OCI-LY1 (cell line): ENCODE results near the gene CDKAL1.

ENCODE experiments used
- H2AFZ ChIP-seq: fragments of 200-600 bp; sonication (generic), shearing (Covaris generic); 2 replicates; pipeline ENCODE4 v1.6.0; 2014; ENCODE audit warnings: antibody characterized with exemption, mild to moderate bottlenecking, low read length
- H3F3A ChIP-seq: fragments of 200-600 bp; sonication (generic), shearing (Covaris generic); 2 replicates; pipeline ENCODE4 v1.6.0; 2014; ENCODE audit warnings: mild to moderate bottlenecking, antibody characterized with exemption, low read length, moderate library complexity; ENCODE audit not compliant: insufficient read depth
- H3K27ac ChIP-seq: fragments of 200-600 bp; sonication (generic); 2 replicates; pipeline ENCODE4 v1.5.1; 2014; ENCODE audit warnings: low read length, mixed run types, mild to moderate bottlenecking, low read depth; ENCODE audit not compliant: poor library complexity, severe bottlenecking
- H3K27me3 ChIP-seq: fragments of 200-600 bp; sonication (generic); 2 replicates; pipeline ENCODE4 v1.6.0; 2014; ENCODE audit warnings: antibody characterized with exemption, mild to moderate bottlenecking, low read length, moderate library complexity; ENCODE audit not compliant: insufficient read depth
- H3K36me3 ChIP-seq: fragments of 200-600 bp; sonication (generic); 2 replicates; pipeline ENCODE4 v1.6.1; 2014; ENCODE audit warnings: mild to moderate bottlenecking, antibody characterized with exemption, low read length, moderate library complexity, mixed read lengths; ENCODE audit not compliant: insufficient read depth
- H3K4me1 ChIP-seq: fragments of 200-600 bp; sonication (generic); 2 replicates; pipeline ENCODE4 v1.5.1; 2014; ENCODE audit warnings: mild to moderate bottlenecking, low read length, moderate library complexity; ENCODE audit not compliant: insufficient read depth, severe bottlenecking
- H3K4me2 ChIP-seq: fragments of 200-600 bp; sonication (generic), shearing (Covaris generic); 2 replicates; pipeline ENCODE4 v1.6.1; 2014; ENCODE audit warnings: low read length
- H3K4me3 ChIP-seq: fragments of 200-600 bp; sonication (generic); 2 replicates; pipeline ENCODE4 v1.5.1; 2014; ENCODE audit warnings: low read length, low read depth, mild to moderate bottlenecking, mixed read lengths; ENCODE audit not compliant: poor library complexity, severe bottlenecking
- H3K79me2 ChIP-seq: fragments of 200-600 bp; shearing (Covaris generic); 2 replicates; pipeline ENCODE4 v1.6.1; 2016; ENCODE audit warnings: mixed run types, low read length, mixed read lengths; ENCODE audit not compliant: insufficient read depth
- H3K9ac ChIP-seq: fragments of 200-600 bp; sonication (generic), shearing (Covaris generic); 2 replicates; pipeline ENCODE4 v1.6.1; 2014; ENCODE audit warnings: mild to moderate bottlenecking, low read length, mixed read lengths
- H3K9me2 ChIP-seq: fragments of 200-600 bp; sonication (generic), shearing (Covaris generic); 2 replicates; pipeline ENCODE4 v1.6.1; 2014; ENCODE audit warnings: low read depth, mild to moderate bottlenecking, low read length, mixed read lengths
- H3K9me3 ChIP-seq: fragments of 200-600 bp; shearing (Covaris generic); 2 replicates; pipeline ENCODE4 v1.6.1; 2014; ENCODE audit warnings: low read length, mixed read lengths
- H4K20me1 ChIP-seq: fragments of 200-600 bp; sonication (generic), shearing (Covaris generic); 2 replicates; pipeline ENCODE4 v1.6.0; 2016; ENCODE audit warnings: mild to moderate bottlenecking, low read length; ENCODE audit not compliant: insufficient read depth
- EZH2 ChIP-seq: fragments of 200-600 bp; sonication (generic), shearing (Covaris generic); IDR thresholded peaks from 2 replicates; pipeline ENCODE4 v1.8.0; 2017; ENCODE audit warnings: borderline replicate concordance, mixed run types, mild to moderate bottlenecking, antibody characterized with exemption, low read length, moderate library complexity, mixed read lengths
- TF ChIP-seq, protein P1 (sequence below): fragments of 200-600 bp; sonication (generic), shearing (Covaris generic); IDR thresholded peaks from 2 replicates; pipeline ENCODE4 v1.5.1; 2017; ENCODE audit warnings: mild to moderate bottlenecking, antibody characterized with exemption, low read length, moderate library complexity, mixed read lengths

The CDKAL1 gene

DNA sequence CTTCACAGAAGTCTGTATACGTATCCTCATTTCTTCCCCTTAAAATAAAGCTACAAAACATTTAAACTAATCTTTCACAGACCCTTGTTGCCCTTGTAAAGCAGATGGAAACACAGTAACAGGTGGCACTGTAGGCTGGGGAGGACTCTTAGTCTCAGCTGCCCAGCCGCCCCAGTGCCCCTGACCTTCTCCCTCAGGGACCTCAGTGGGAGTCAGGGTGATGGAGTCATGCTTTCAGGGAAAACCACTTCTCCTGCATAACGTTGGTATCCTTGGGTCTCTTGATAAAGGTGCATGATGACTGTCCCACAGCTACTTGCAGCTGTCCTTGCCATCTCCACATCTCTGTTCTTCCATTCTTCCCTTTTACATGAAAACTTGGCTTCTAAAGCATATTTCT is 198.6 kb downstream of the CDKAL1 start:
- Histone ChIP-seq H3K36me3 (no peaks in the 10 kb centered on the region), H3K9me3 (no peaks in the 10 kb centered on the region), H3K4me2 (no peak overlapping the region), H3K4me3 (no peak overlapping the region), H3F3A (no peaks in the 10 kb centered on the region), H3K79me2 (no peaks in the 10 kb centered on the region), H3K27ac (no peak overlapping the region), H4K20me1 (no peaks in the 10 kb centered on the region), H3K9ac (no peak overlapping the region), H3K27me3 (no peaks in the 10 kb centered on the region), H2AFZ (no peak overlapping the region), H3K4me1 (no peaks in the 10 kb centered on the region), H3K9me2 (no peaks in the 10 kb centered on the region)
- TF ChIP-seq, protein P1, sequence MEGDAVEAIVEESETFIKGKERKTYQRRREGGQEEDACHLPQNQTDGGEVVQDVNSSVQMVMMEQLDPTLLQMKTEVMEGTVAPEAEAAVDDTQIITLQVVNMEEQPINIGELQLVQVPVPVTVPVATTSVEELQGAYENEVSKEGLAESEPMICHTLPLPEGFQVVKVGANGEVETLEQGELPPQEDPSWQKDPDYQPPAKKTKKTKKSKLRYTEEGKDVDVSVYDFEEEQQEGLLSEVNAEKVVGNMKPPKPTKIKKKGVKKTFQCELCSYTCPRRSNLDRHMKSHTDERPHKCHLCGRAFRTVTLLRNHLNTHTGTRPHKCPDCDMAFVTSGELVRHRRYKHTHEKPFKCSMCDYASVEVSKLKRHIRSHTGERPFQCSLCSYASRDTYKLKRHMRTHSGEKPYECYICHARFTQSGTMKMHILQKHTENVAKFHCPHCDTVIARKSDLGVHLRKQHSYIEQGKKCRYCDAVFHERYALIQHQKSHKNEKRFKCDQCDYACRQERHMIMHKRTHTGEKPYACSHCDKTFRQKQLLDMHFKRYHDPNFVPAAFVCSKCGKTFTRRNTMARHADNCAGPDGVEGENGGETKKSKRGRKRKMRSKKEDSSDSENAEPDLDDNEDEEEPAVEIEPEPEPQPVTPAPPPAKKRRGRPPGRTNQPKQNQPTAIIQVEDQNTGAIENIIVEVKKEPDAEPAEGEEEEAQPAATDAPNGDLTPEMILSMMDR = no peak
- TF ChIP-seq EZH2 = no peak

DNA sequence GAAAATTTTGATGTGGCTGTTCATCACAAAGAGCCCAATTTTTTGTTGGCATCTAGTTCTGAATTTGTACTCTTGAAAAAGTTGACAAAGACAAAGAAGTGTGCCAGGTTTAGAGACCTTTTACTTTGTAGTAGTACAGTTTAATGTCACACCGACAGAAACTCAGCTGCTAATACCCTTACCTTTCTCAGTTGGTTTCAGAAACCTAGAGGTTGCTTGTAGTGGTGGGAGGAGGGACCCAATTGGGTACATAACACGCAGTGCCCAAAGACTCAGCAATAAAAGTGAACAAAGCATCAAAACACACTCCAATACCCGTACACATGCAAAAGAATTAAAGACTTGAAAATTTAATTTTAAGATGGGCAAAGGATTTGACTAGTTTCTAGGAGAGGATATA is 203.7 kb downstream of the CDKAL1 start:
- Histone ChIP-seq H3K9ac (no peak overlapping the region), H2AFZ (no peak overlapping the region), H3K27me3 (no peaks in the 10 kb centered on the region), H3K4me1 (no peaks in the 10 kb centered on the region), H3K4me3 (no peak overlapping the region), H3K36me3 (peaks cover 17% of the 10 kb centered on the region; the same call in 1 of the 2 replicates), H4K20me1 (no peaks in the 10 kb centered on the region), H3K4me2 (no peak overlapping the region), H3K27ac (no peak overlapping the region), H3K9me2 (no peaks in the 10 kb centered on the region), H3K79me2 (no peaks in the 10 kb centered on the region), H3F3A (no peaks in the 10 kb centered on the region; the same call in 1 of the 2 replicates), H3K9me3 (no peaks in the 10 kb centered on the region)
- no peak for TF ChIP-seq EZH2
- TF ChIP-seq, protein P1 = no peak

- H3K79me2 ChIP-seq = no peaks in the 10 kb centered on the region
- no peak overlapping the region for H2AFZ ChIP-seq
- H3K4me3 ChIP-seq = no peak overlapping the region
- H3K9me3 ChIP-seq = no peaks in the 10 kb centered on the region
- no peak overlapping the region for H3K27ac ChIP-seq
- H3K36me3 ChIP-seq = peaks cover 17% of the 10 kb centered on the region; the same call in 1 of the 2 replicates
- no peaks in the 10 kb centered on the region for H3K9me2 ChIP-seq
- no peak overlapping the region for H3K4me2 ChIP-seq
- H3K4me1 ChIP-seq = no peaks in the 10 kb centered on the region
- TF ChIP-seq EZH2 = no peak
- TF ChIP-seq, protein P1 = no peak
- H3K9ac ChIP-seq = no peak overlapping the region
- no peaks in the 10 kb centered on the region for H4K20me1 ChIP-seq
- H3K27me3 ChIP-seq = no peaks in the 10 kb centered on the region
- H3F3A ChIP-seq = no peaks in the 10 kb centered on the region; the same call in 1 of the 2 replicates
Measured at GRCh38 chr6:20740088-20740487, 205.8 kb downstream of the CDKAL1 start.
